GM21619 (cell line): ENCODE data around the gene TLX3.

Experiments
- ATAC-seq: cut with Tn5 transposase; IDR thresholded peaks from one replicate; pipeline ENCODE4 v1.9.1; 2021; ENCODE audit not compliant: unreplicated experiment

The TLX3 gene

GRCh38 chr5:171300358-171300757, 8.7 kb upstream of the TLX3 start:
- ATAC-seq = no peak

- no peak for ATAC-seq
Measured at GRCh38 chr5:171306166-171306565, 2.9 kb upstream of the TLX3 start.

- no peak for ATAC-seq
Measured at GRCh38 chr5:171306781-171307591, 2.1 kb upstream of the TLX3 start.

GRCh38 chr5:171307789-171308452, 1.1 kb upstream of the TLX3 start:
- no peak for ATAC-seq

GRCh38 chr5:171309276-171310211, 496 bp downstream of the TLX3 start:
- ATAC-seq = no peak

GRCh38 chr5:171310212-171310818, 1.3 kb downstream of the TLX3 start:
- ATAC-seq = no peak

- ATAC-seq = no peak
Measured at GRCh38 chr5:171310819-171311321, 1.8 kb downstream of the TLX3 start.

GRCh38 chr5:171311322-171312077, 2.5 kb downstream of the TLX3 start:
- ATAC-seq = no peak

- no peak for ATAC-seq
Measured at GRCh38 chr5:171312129-171312974, 3.3 kb downstream of the TLX3 start.

- ATAC-seq = no peak
Measured at GRCh38 chr5:171313481-171314206, 4.6 kb downstream of the TLX3 start.

- ATAC-seq = no peak
Measured at GRCh38 chr5:171314728-171315385, 5.8 kb downstream of the TLX3 start.

- no peak for ATAC-seq
Measured at GRCh38 chr5:171315386-171315891, 6.4 kb downstream of the TLX3 start.

GRCh38 chr5:171315925-171316257, 6.8 kb downstream of the TLX3 start:
- no peak for ATAC-seq

GRCh38 chr5:171316258-171317121, 7.4 kb downstream of the TLX3 start:
- ATAC-seq = no peak

GRCh38 chr5:171317230-171317629, 8.2 kb downstream of the TLX3 start:
- no peak for ATAC-seq

GRCh38 chr5:171318026-171318425, 9.0 kb downstream of the TLX3 start:
- no peak for ATAC-seq

- ATAC-seq = no peak
Measured at GRCh38 chr5:171321447-171321846, 12.4 kb downstream of the TLX3 start.
